Hepatocyte (in vitro differentiated cells): Measurements from ENCODE around the gene MICU2. TPM values are rescaled to one million over a fixed set of nuclear protein-coding genes. Genes with fewer than 3 reads are reported as not detected.
A peak's percentile ranks its signal among the peaks of the same experiment; 100 is the strongest.

Experiments
- DNase-seq: peaks from one replicate; pipeline ENCODE4 v3.0.0-alpha.2; 2016; ENCODE audit warnings: low spot score
- H2AFZ ChIP-seq: fragments of 200-600 bp; sonication (generic); 2 replicates; pipeline ENCODE4 v1.6.0; 2016; ENCODE audit warnings: antibody characterized with exemption, mild to moderate bottlenecking
- H3K27ac ChIP-seq: fragments of 200-600 bp; sonication (generic); 2 replicates; pipeline ENCODE4 v1.5.1; 2016; ENCODE audit warnings: mild to moderate bottlenecking
- H3K27me3 ChIP-seq: fragments of 200-600 bp; sonication (generic); 2 replicates; pipeline ENCODE4 v1.6.1; 2016
- H3K36me3 ChIP-seq: fragments of 200-600 bp; sonication (generic); replicated peaks from 2 replicates; pipeline ENCODE4 v1.5.1; 2016; ENCODE audit warnings: low read depth; ENCODE audit not compliant: insufficient read depth
- H3K4me1 ChIP-seq: fragments of 200-600 bp; sonication (generic); 2 replicates; pipeline ENCODE4 v1.5.1; 2016; ENCODE audit warnings: mild to moderate bottlenecking, moderate library complexity; ENCODE audit not compliant: insufficient read depth
- H3K4me2 ChIP-seq: fragments of 200-600 bp; sonication (generic); 2 replicates; pipeline ENCODE4 v1.6.0; 2016
- H3K4me3 ChIP-seq: fragments of 200-600 bp; sonication (generic); 2 replicates; pipeline ENCODE4 v1.5.1; 2016; ENCODE audit warnings: mild to moderate bottlenecking
- H3K79me2 ChIP-seq: fragments of 200-600 bp; sonication (generic); 2 replicates; pipeline ENCODE4 v1.6.0; 2017; ENCODE audit warnings: mild to moderate bottlenecking
- H3K9me2 ChIP-seq: fragments of 200-600 bp; sonication (generic); replicated peaks from 2 replicates; pipeline ENCODE4 v1.6.0; 2017; ENCODE audit warnings: mild to moderate bottlenecking; ENCODE audit not compliant: insufficient read depth
- H3K9me3 ChIP-seq: fragments of 200-600 bp; sonication (generic); 2 replicates; pipeline ENCODE4 v1.5.1; 2016; ENCODE audit warnings: low read depth, mild to moderate bottlenecking
- H4K20me1 ChIP-seq: fragments of 200-600 bp; sonication (generic); 2 replicates; pipeline ENCODE4 v1.6.0; 2016; ENCODE audit warnings: mild to moderate bottlenecking; ENCODE audit not compliant: insufficient read depth, poor library complexity, severe bottlenecking
- EZH2 ChIP-seq: fragments of 200-600 bp; sonication (generic); IDR thresholded peaks from 2 replicates; pipeline ENCODE4 v1.6.1; 2016; ENCODE audit warnings: antibody characterized with exemption, mild to moderate bottlenecking, borderline replicate concordance
- EZH2phosphoT487 ChIP-seq: fragments of 200-600 bp; sonication (generic); IDR thresholded peaks from one replicate; pipeline ENCODE4 v1.6.1; 2018; ENCODE audit warnings: antibody characterized with exemption, mild to moderate bottlenecking, low read depth, moderate library complexity; ENCODE audit not compliant: unreplicated experiment, severe bottlenecking
- WGBS: methylation state at CpG from one replicate; pipeline ENCODE4 v1.1.6; 2016; ENCODE audit warnings: low lambda C conversion rate; ENCODE audit errors: missing lambda C conversion rate; 5-methylcytosine and 5-hydroxymethylcytosine counted together
- polyA plus RNA-seq: library from polyadenylated mRNA; unstranded; fragments of >200 nt; fragmentation: Nextera tagmentation; extraction: Ambion mirVana; gene quantifications from 2 replicates; pipeline ENCODE4 v1.2.1, GENCODE V29; 2016
- total RNA-seq: library from RNA; depleted of rRNA; stranded (reverse); fragments of >200 nt; gene quantifications from 2 replicates; pipeline ENCODE4 v1.2.3, GENCODE V29; 2014
- TF ChIP-seq, protein P1 (sequence below): fragments of 200-600 bp; sonication (generic); IDR thresholded peaks from 2 replicates; pipeline ENCODE4 v1.5.1; 2016; ENCODE audit warnings: antibody characterized with exemption, mild to moderate bottlenecking; ENCODE audit not compliant: poor library complexity

The MICU2 gene, protein sequence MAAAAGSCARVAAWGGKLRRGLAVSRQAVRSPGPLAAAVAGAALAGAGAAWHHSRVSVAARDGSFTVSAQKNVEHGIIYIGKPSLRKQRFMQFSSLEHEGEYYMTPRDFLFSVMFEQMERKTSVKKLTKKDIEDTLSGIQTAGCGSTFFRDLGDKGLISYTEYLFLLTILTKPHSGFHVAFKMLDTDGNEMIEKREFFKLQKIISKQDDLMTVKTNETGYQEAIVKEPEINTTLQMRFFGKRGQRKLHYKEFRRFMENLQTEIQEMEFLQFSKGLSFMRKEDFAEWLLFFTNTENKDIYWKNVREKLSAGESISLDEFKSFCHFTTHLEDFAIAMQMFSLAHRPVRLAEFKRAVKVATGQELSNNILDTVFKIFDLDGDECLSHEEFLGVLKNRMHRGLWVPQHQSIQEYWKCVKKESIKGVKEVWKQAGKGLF
- total RNA-seq (78.8 and 95.7 TPM in 2 replicates), polyA plus RNA-seq (48.1 and 49.0 TPM in 2 replicates)

DNA sequence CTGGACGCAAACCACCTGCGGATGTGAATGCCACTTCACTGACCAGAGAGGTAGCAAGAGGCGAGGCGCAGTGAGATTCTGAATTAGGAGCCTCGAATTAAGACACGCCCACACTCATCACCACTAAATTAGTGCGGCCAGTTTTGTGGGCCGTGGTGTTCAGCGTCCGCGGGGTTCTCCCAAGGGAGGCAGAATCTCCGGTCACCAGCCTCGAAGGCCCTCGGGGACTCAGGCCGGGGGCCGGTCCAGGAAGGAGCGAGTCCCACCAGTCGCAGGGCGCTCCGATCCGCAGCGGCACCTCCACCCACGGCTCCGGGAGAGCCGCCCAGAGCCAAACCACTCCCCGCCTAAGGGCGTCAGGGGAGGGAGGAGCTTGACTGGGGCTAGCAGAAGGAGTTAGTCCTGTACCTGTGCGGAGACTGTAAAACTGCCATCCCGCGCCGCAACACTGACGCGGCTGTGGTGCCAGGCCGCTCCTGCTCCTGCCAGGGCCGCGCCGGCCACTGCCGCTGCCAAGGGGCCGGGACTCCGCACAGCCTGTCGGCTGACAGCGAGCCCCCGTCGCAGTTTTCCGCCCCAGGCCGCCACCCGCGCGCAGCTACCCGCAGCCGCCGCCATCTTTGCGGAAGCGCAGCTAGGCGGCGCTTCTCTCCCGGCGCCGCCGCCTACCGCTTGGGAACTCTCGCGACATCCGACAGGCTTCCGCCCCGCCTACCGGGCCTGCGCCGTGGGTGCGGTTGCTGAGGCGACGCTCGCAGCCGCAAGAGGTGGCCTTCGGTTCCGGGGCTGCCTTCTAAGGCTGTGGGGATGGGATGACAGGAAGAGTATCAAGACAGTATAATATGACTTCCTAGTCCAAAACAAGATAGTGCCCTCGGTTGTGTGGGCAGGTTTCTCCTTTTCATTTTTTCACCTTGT, at the start of gene MICU2:
Gene MICU2 (minus strand): TSS at position 640 of the 918 bp plus-strand sequence. CDS start 22 bp downstream, at position 618.
- Histone ChIP-seq H3K9me3 (no peaks in the 10 kb centered on the region), H3K27me3 (no peaks in the 10 kb centered on the region), H3K4me2 (peak within 1 kb of the TSS; percentile 74), H3K9me2 (no peaks in the 10 kb centered on the region), H3K4me3 (peak within 1 kb of the TSS; percentile 53), H3K27ac (peak within 1 kb of the TSS; percentile 95), H3K36me3 (no peaks in the 10 kb centered on the region), H4K20me1 (no peaks in the 10 kb centered on the region), H3K4me1 (peaks cover 4% of the 10 kb centered on the region), H2AFZ (peak within 1 kb of the TSS; percentile 69), H3K79me2 (peaks cover 45% of the 10 kb centered on the region)
- DNase-seq, result peak; percentile 97
- TF ChIP-seq, protein P1, sequence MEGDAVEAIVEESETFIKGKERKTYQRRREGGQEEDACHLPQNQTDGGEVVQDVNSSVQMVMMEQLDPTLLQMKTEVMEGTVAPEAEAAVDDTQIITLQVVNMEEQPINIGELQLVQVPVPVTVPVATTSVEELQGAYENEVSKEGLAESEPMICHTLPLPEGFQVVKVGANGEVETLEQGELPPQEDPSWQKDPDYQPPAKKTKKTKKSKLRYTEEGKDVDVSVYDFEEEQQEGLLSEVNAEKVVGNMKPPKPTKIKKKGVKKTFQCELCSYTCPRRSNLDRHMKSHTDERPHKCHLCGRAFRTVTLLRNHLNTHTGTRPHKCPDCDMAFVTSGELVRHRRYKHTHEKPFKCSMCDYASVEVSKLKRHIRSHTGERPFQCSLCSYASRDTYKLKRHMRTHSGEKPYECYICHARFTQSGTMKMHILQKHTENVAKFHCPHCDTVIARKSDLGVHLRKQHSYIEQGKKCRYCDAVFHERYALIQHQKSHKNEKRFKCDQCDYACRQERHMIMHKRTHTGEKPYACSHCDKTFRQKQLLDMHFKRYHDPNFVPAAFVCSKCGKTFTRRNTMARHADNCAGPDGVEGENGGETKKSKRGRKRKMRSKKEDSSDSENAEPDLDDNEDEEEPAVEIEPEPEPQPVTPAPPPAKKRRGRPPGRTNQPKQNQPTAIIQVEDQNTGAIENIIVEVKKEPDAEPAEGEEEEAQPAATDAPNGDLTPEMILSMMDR, result no peak
- TF ChIP-seq EZH2phosphoT487, result no peak
- TF ChIP-seq EZH2, result no peak
- under 1% methylated on average over 76 of the region's 77 CpGs for WGBS

DNA sequence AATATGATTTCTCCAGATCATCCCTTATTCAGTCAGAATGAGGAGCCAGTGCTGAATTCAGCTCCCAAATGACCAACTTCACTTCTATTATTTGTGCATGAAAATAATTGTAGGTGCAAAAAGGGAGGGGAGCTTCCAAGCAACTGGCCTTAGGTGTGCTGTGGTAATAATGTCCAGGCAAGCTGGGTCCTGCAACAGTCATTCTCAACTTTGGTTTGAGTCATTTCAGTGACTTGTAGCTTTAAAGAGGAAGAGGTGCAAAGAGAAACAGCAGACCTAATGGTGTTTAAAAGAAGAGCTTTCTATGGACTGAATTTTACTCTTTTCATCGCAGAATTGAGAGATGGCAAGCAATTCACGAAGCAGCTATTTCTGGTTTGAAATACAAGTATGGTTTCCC, 37.7 kb upstream of the MICU2 start:
- WGBS, result 86% methylated on average over 2 of the region's 2 CpGs
- Histone ChIP-seq H3K9me3 (no peaks in the 10 kb centered on the region), H4K20me1 (no peaks in the 10 kb centered on the region), H3K79me2 (no peaks in the 10 kb centered on the region), H3K4me3 (no peak overlapping the region), H3K4me2 (no peak overlapping the region), H3K4me1 (peaks cover 11% of the 10 kb centered on the region), H3K27ac (no peak overlapping the region), H3K36me3 (no peaks in the 10 kb centered on the region), H2AFZ (no peak overlapping the region), H3K27me3 (no peaks in the 10 kb centered on the region), H3K9me2 (no peaks in the 10 kb centered on the region)
- no peak for TF ChIP-seq EZH2
- no peak for DNase-seq

DNA sequence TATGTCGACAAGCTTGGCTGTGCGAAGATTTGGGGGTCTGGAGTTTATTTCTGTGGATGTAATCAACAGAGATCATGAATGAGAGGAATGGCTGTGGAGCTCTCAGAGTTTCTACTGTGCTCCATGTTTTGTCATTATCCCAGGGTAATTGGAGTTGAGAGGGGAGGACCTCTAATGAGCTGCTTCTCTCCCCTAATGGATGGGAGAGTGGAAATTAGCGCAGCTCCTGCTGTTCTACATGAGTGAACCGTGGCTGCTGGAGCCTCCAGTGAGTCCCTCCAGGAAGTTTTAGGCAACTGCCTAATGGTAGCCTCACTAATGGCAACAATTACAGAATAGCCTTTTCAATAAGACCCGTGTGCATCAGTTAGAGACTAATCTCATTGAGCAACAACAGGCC, 35.6 kb upstream of the MICU2 start:
- H3K4me3 ChIP-seq, result no peak overlapping the region
- no peaks in the 10 kb centered on the region for H4K20me1 ChIP-seq
- TF ChIP-seq EZH2phosphoT487 (no peak), EZH2 (no peak)
- TF ChIP-seq, protein P1, result no peak
- H2AFZ ChIP-seq, result no peak overlapping the region
- no peak for DNase-seq
- H3K4me1 ChIP-seq, result peaks cover 17% of the 10 kb centered on the region
- WGBS, result 79% methylated on average over 5 of the region's 5 CpGs
- no peak overlapping the region for H3K4me2 ChIP-seq
- no peaks in the 10 kb centered on the region for H3K9me3 ChIP-seq
- H3K36me3 ChIP-seq, result no peaks in the 10 kb centered on the region
- H3K79me2 ChIP-seq, result no peaks in the 10 kb centered on the region
- no peaks in the 10 kb centered on the region for H3K9me2 ChIP-seq
- no peak overlapping the region for H3K27ac ChIP-seq
- H3K27me3 ChIP-seq, result no peaks in the 10 kb centered on the region
